Smooth muscle cell (in vitro differentiated cells): ENCODE results near the gene MATN3. TPM values are rescaled to one million over a fixed set of nuclear protein-coding genes. Genes with fewer than 3 reads are reported as not detected.
A peak's percentile ranks its signal among the peaks of the same experiment; 100 is the strongest.

ENCODE experiments used
- DNase-seq: peaks from one replicate; lab custom pipeline; 2025; ENCODE audit not compliant: unreplicated experiment; lab: John Stamatoyannopoulos, UW
- H2AFZ ChIP-seq: fragments of 200-600 bp; sonication (generic); 2 replicates; pipeline ENCODE4 v1.6.0; 2016; ENCODE audit warnings: antibody characterized with exemption, low read depth, mild to moderate bottlenecking
- H3F3A ChIP-seq: fragments of 200-600 bp; sonication (generic); 2 replicates; pipeline ENCODE4 v1.6.0; 2017; ENCODE audit warnings: antibody characterized with exemption, low read depth
- H3K27ac ChIP-seq: fragments of 200-600 bp; sonication (generic); 2 replicates; pipeline ENCODE4 v1.5.1; 2016; ENCODE audit warnings: low read depth, mild to moderate bottlenecking
- H3K27me3 ChIP-seq: fragments of 200-600 bp; sonication (generic); 2 replicates; pipeline ENCODE4 v1.6.1; 2016; ENCODE audit warnings: low read depth, mild to moderate bottlenecking
- H3K36me3 ChIP-seq: fragments of 200-600 bp; sonication (generic); 2 replicates; pipeline ENCODE4 v1.5.1; 2016; ENCODE audit warnings: low read depth
- H3K4me1 ChIP-seq: fragments of 200-600 bp; sonication (generic); 2 replicates; pipeline ENCODE4 v1.5.1; 2016; ENCODE audit warnings: low read depth
- H3K4me2 ChIP-seq: fragments of 200-600 bp; sonication (generic); 2 replicates; pipeline ENCODE4 v1.6.0; 2016; ENCODE audit warnings: mild to moderate bottlenecking
- H3K4me3 ChIP-seq: fragments of 200-600 bp; sonication (generic); 2 replicates; pipeline ENCODE4 v1.5.1; 2016; ENCODE audit warnings: mild to moderate bottlenecking
- H3K79me2 ChIP-seq: fragments of 200-600 bp; sonication (generic); 2 replicates; pipeline ENCODE4 v1.6.0; 2016; ENCODE audit warnings: low read depth, mild to moderate bottlenecking
- H3K9ac ChIP-seq: fragments of 200-600 bp; sonication (generic); 2 replicates; pipeline ENCODE4 v1.6.0; 2016; ENCODE audit warnings: low read depth
- H3K9me3 ChIP-seq: fragments of 200-600 bp; sonication (generic); replicated peaks from 2 replicates; pipeline ENCODE4 v1.5.1; 2016; ENCODE audit warnings: low read depth
- H4K20me1 ChIP-seq: fragments of 200-600 bp; sonication (generic); 2 replicates; pipeline ENCODE4 v1.6.0; 2016; ENCODE audit warnings: low read depth
- CTCF ChIP-seq: fragments of 200-600 bp; sonication (generic); IDR thresholded peaks from 2 replicates; pipeline ENCODE4 v1.5.1; 2017; ENCODE audit warnings: borderline replicate concordance, mild to moderate bottlenecking, antibody characterized with exemption; ENCODE audit not compliant: insufficient read depth, poor library complexity, severe bottlenecking
- WGBS: methylation state at CpG from one replicate; pipeline ENCODE4 v1.1.7; 2016; ENCODE audit warnings: low lambda C conversion rate; 5-methylcytosine and 5-hydroxymethylcytosine counted together
- polyA plus RNA-seq: library from polyadenylated mRNA; unstranded; fragments of >200 nt; fragmentation: Nextera tagmentation; extraction: Ambion mirVana; gene quantifications from 2 replicates; pipeline ENCODE4 v1.2.1, GENCODE V29; 2016
- total RNA-seq: library from RNA; depleted of rRNA; stranded (reverse); fragments of >200 nt; gene quantifications from 2 replicates; pipeline ENCODE4 v1.2.3, GENCODE V29; 2014

MATN3 gene
- total and polyA plus RNA-seq, 2 experiments from 2014 or later, result 5.1 to 12.9 TPM

- Histone ChIP-seq H4K20me1 (peaks cover 29% of the 10 kb centered on the region), H3F3A (peaks cover 7% of the 10 kb centered on the region), H3K9ac (peak overlapping the region; percentile 97), H2AFZ (no peak overlapping the region), H3K27me3 (no peaks in the 10 kb centered on the region), H3K4me3 (peak overlapping the region; percentile 74), H3K4me2 (peak overlapping the region; percentile 83), H3K36me3 (no peaks in the 10 kb centered on the region), H3K4me1 (peaks cover 19% of the 10 kb centered on the region), H3K9me3 (no peaks in the 10 kb centered on the region), H3K27ac (peak overlapping the region; percentile 99), H3K79me2 (peaks cover 34% of the 10 kb centered on the region)
- no peak for DNase-seq
- no peak for TF ChIP-seq CTCF
- whole genome bisulfite sequencing, result 38% methylated on average over 5 of the region's 5 CpGs
Observed at GRCh38 chr2:20052861-20053281, 40.4 kb upstream of the MATN3 start.

GRCh38 chr2:20052229-20052851, 39.9 kb upstream of the MATN3 start:
- Histone ChIP-seq H3K4me3 (peak overlapping the region; percentile 74), H3K9ac (peak overlapping the region; percentile 97), H3K27me3 (no peaks in the 10 kb centered on the region), H4K20me1 (peaks cover 33% of the 10 kb centered on the region), H3K9me3 (no peaks in the 10 kb centered on the region), H3K4me1 (peaks cover 21% of the 10 kb centered on the region), H3F3A (peaks cover 7% of the 10 kb centered on the region), H3K36me3 (no peaks in the 10 kb centered on the region), H3K27ac (peak overlapping the region; percentile 99), H3K79me2 (peaks cover 39% of the 10 kb centered on the region), H2AFZ (peak overlapping the region; percentile 90), H3K4me2 (peak overlapping the region; percentile 83)
- TF ChIP-seq CTCF, result no peak
- WGBS, result 2% methylated on average over 10 of the region's 10 CpGs
- no peak for DNase-seq

GRCh38 chr2:20051532-20052228, 39.2 kb upstream of the MATN3 start, which contains the start of gene LAPTM4A:
Gene LAPTM4A (minus strand): TSS chr2:20051628. CDS start chr2:20051520, 108 bp downstream.
- no peaks in the 10 kb centered on the region for H3K9me3 ChIP-seq
- TF ChIP-seq CTCF, result no peak
- H3K79me2 ChIP-seq, result peaks cover 43% of the 10 kb centered on the region
- no peaks in the 10 kb centered on the region for H3K27me3 ChIP-seq
- H3F3A ChIP-seq, result peaks cover 7% of the 10 kb centered on the region
- H3K27ac ChIP-seq, result peak within 1 kb of the TSS; percentile 99
- peak within 1 kb of the TSS; percentile 90 for H2AFZ ChIP-seq
- peaks cover 37% of the 10 kb centered on the region for H4K20me1 ChIP-seq
- peak; percentile 99 for DNase-seq
- H3K9ac ChIP-seq, result peak within 1 kb of the TSS; percentile 97
- 1% methylated on average over 45 of the region's 45 CpGs for WGBS
- peak within 1 kb of the TSS; percentile 74 for H3K4me3 ChIP-seq
- peak within 1 kb of the TSS; percentile 83 for H3K4me2 ChIP-seq
- H3K4me1 ChIP-seq, result peaks cover 21% of the 10 kb centered on the region
- H3K36me3 ChIP-seq, result no peaks in the 10 kb centered on the region
